ENCODE results near the gene LGI2. TPM values are rescaled to one million over a fixed set of nuclear protein-coding genes. Genes with fewer than 3 reads are reported as not detected.

LGI2 gene
- total RNA-seq, 1 experiment from 2014 or later: 1.4 TPM

DNA sequence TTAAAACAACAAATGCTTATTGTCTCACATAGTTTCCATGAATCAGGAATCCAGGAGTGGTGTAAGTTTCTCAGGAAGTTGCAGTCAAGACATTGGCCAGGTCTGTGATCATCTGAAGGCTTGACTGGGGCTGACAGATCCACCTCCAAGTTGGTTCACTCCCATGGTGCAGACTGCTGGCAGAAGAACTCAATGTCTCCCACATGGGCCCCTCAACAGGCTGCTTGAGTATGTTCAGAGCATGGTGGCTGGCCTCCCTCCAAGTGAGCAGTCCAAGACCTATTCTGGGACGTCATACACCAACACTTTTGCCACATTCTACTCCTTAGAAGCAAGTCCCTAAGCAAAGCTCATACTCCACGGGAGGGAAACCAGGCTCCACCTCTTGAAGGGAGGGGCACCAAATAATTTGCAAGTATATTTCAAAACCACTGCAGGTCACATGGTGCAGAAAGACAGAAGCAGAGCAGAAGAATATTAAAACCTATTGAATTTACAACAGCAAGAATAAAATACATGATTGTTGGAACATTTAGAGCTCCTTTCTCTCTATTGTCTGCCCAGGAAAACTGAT, 35.3 kb downstream of the LGI2 start:
- H2AFZ ChIP-seq (ENCODE audit: low read length): no peak overlapping the region
- H4K20me1 ChIP-seq (ENCODE audit: control insufficient read depth, insufficient read depth, insufficient read length): no peaks in the 10 kb centered on the region
- Mint-ChIP-seq H3K27me3 (ENCODE audit: low read depth) (peaks cover 2% of the 10 kb centered on the region; the same call in 1 of the 2 replicates), H3K4me3 (no peak overlapping the region), H3K27ac (no peak overlapping the region), H3K36me3 (ENCODE audit: insufficient read depth in 1 of 3, low read depth in 3 of 3) (peaks cover 0 to 2% (median 0%) of the 10 kb centered on the region in 3 experiments; a peak in 1 of 7 replicates), H3K4me1 (peaks cover 10 to 11% of the 10 kb centered on the region in 2 experiments), H3K9me3 (no peaks in the 10 kb centered on the region; a peak in 1 of 5 replicates)
- H3T11ph ChIP-seq (ENCODE audit: low read length): no peak overlapping the region
- H3K4me2 ChIP-seq (ENCODE audit: insufficient read depth, insufficient read length, low read length): no peak overlapping the region
- H3K79me1 ChIP-seq (ENCODE audit: insufficient read depth, low read depth, low read length, poor library complexity, severe bottlenecking): no peaks in the 10 kb centered on the region
- no CpG with 5 or more reads among the region's 2 CpGs for WGBS (ENCODE audit: extremely low coverage, insufficient read length, low lambda C conversion rate)
- no peaks in the 10 kb centered on the region for H3K79me2 ChIP-seq (ENCODE audit: insufficient read depth, low read length)
- H3K14ac ChIP-seq (ENCODE audit: insufficient read depth, low read length): no peak overlapping the region
- no peak overlapping the region for H3K4ac ChIP-seq (ENCODE audit: low read depth, low read length)
- H3K9ac ChIP-seq (ENCODE audit: extremely low read depth, insufficient read length, low read length): no peak overlapping the region
- H4K91ac ChIP-seq (ENCODE audit: insufficient read length, low read depth, low read length): no peak overlapping the region
- H3K9me3 ChIP-seq (ENCODE audit: control insufficient read depth, low read depth, low read length): no peaks in the 10 kb centered on the region
- no peak overlapping the region for H2BK20ac ChIP-seq (ENCODE audit: low read depth, low read length, poor library complexity, severe bottlenecking)
- no peak overlapping the region for H2BK12ac ChIP-seq (ENCODE audit: insufficient read length, low read depth, low read length)
- no peak overlapping the region for H2AK5ac ChIP-seq (ENCODE audit: insufficient read length, low read length)
- DNase-seq: no peak
- H2BK15ac ChIP-seq (ENCODE audit: low read depth, low read length): no peak overlapping the region
- no peak overlapping the region for H3K23ac ChIP-seq (ENCODE audit: insufficient read length, low read depth, low read length)
- H2BK5ac ChIP-seq (ENCODE audit: insufficient read length, low read length): no peak overlapping the region
- no peak overlapping the region for H4K5ac ChIP-seq (ENCODE audit: insufficient read length, low read depth, low read length)
- no peak overlapping the region for H4K8ac ChIP-seq (replicated peaks; ENCODE audit: insufficient read length, low read depth, low read length)
- peaks cover 9% of the 10 kb centered on the region for H3K4me1 ChIP-seq (ENCODE audit: insufficient read depth, low read length)
- no peak overlapping the region for H3K56ac ChIP-seq (ENCODE audit: insufficient read length, low read depth, low read length)
- no peaks in the 10 kb centered on the region for H3K23me2 ChIP-seq (ENCODE audit: insufficient read length, low read depth, low read length, poor library complexity, severe bottlenecking)
- no peak overlapping the region for H2BK120ac ChIP-seq (ENCODE audit: low read depth, low read length, poor library complexity, severe bottlenecking)
- no peak overlapping the region for H3K27ac ChIP-seq (ENCODE audit: insufficient read length, low read depth, low read length)
- no peak overlapping the region for H3K18ac ChIP-seq (ENCODE audit: insufficient read length, low read depth, low read length)
- H3K27me3 ChIP-seq (ENCODE audit: insufficient read depth, low read length): no peaks in the 10 kb centered on the region
- TF ChIP-seq, protein P1, sequence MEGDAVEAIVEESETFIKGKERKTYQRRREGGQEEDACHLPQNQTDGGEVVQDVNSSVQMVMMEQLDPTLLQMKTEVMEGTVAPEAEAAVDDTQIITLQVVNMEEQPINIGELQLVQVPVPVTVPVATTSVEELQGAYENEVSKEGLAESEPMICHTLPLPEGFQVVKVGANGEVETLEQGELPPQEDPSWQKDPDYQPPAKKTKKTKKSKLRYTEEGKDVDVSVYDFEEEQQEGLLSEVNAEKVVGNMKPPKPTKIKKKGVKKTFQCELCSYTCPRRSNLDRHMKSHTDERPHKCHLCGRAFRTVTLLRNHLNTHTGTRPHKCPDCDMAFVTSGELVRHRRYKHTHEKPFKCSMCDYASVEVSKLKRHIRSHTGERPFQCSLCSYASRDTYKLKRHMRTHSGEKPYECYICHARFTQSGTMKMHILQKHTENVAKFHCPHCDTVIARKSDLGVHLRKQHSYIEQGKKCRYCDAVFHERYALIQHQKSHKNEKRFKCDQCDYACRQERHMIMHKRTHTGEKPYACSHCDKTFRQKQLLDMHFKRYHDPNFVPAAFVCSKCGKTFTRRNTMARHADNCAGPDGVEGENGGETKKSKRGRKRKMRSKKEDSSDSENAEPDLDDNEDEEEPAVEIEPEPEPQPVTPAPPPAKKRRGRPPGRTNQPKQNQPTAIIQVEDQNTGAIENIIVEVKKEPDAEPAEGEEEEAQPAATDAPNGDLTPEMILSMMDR (conservative IDR thresholded peaks at IDR 0.05): no peak
